Ovary (tissue), 9 donors: ENCODE measurements around the gene ANO6. TPM values are rescaled to one million over a fixed set of nuclear protein-coding genes. Genes with fewer than 3 reads are reported as not detected.

Experiments
- DNase-seq, 5 donors: peaks; one replicate each; pipeline ENCODE4 v3.0.0-alpha.2; 2019 to 2020
- H3K27ac ChIP-seq, 2 donors: fragments of 200-600 bp; one replicate each; pipeline versions ENCODE4 v1.5.1 to v1.8.0; 2019 to 2022
- H3K27me3 ChIP-seq: fragments of 200-600 bp; one replicate; pipeline ENCODE4 v1.8.0; 2022
- H3K36me3 ChIP-seq: fragments of 200-600 bp; sonication (generic); one replicate; pipeline ENCODE4 v1.5.1; 2019
- H3K4me1 ChIP-seq: one replicate; pipeline ENCODE4 v1.8.1; 2013; ENCODE audit warnings: mild to moderate bottlenecking, moderate library complexity; ENCODE audit not compliant: insufficient read depth
- H3K4me3 ChIP-seq: fragments of 200-600 bp; sonication (generic); one replicate; pipeline ENCODE4 v1.5.1; 2017
- H3K9me3 ChIP-seq, 2 donors: fragments of 200-600 bp in 1 of 2; sonication (generic) in 1 of 2; one replicate each; pipeline versions ENCODE4 v1.5.1 to v1.8.1; 2013 to 2019; ENCODE audit warnings: mild to moderate bottlenecking in 1 of 2, moderate library complexity in 1 of 2
- EP300 ChIP-seq: sonication (generic); formaldehyde crosslinking; IDR thresholded peaks from one replicate; pipeline ENCODE4 v1.6.1; 2017; ENCODE audit warnings: antibody characterized with exemption
- POLR2A ChIP-seq: fragments of 450-650 bp; IDR thresholded peaks from one replicate; pipeline ENCODE4 v1.6.1; 2017; ENCODE audit warnings: antibody characterized with exemption, mild to moderate bottlenecking, moderate library complexity
- WGBS, 3 donors: extraction: QIAGEN DNeasy Blood & Tissue Kit in 1 of 3; methylation state at CpG; one replicate each; pipeline versions ENCODE4 v1.1.5 to v1.1.7; 2013 to 2017; 5-methylcytosine and 5-hydroxymethylcytosine counted together
- intact Hi-C, 4 donors: fragments of 100-400 bp; cut with DNase I; formaldehyde crosslinking; loops; one replicate each; pipeline versions ENCODE4 v1.11.0 to v1.15.1; 2022 to 2023
- polyA plus RNA-seq, 2 donors: library from polyadenylated mRNA; stranded (reverse); fragments of 200-250 nt in 1 of 2; fragments of 350-450 nt in 1 of 2; fragmentation: Illumina TruSeq in 1 of 2; extraction: RNeasy Lipid Tissue Mini Kit (QIAGEN cat#74804) in 1 of 2; gene quantifications; one replicate each; pipeline ENCODE4 v1.2.3, GENCODE V29; 2013 to 2014
- total RNA-seq, 7 donors: library from RNA; depleted of rRNA in 2 of 7; stranded (reverse); fragments of >200 nt in 2 of 7; fragmentation: NEBNext Ultra II Directional in 3 of 7; extraction: Animal tissue kit (Norgen Biotek cat#: 25700) in 3 of 7; gene quantifications; one replicate each; pipeline versions ENCODE4 v1.1.0 to v1.2.4, GENCODE V29; 2016 to 2023
- TF ChIP-seq, protein P1 (sequence below), 3 donors: fragments of 450-650 bp in 2 of 3; fragments of 200-600 bp in 1 of 3; IDR thresholded peaks; one replicate each; pipeline versions ENCODE4 v1.5.1 to v1.8.0; 2016 to 2022; ENCODE audit warnings: antibody characterized with exemption in 3 of 3, mild to moderate bottlenecking in 1 of 3
- donor health status: DM: no; HTN: no; CAD: no; lungs with moderate emphysema.
- donor health status: DM: no; HTN: no; CAD: no.
- donor health status: Bipolar disorder and iron deficiency.
- donor health status: DM: yes; HTN: yes; CAD: no.
- donor health status: DM: no; HTN: no; CAD: no.
- donor health status: DM: yes; HTN: yes; CAD: no.

The ANO6 gene
- total and polyA plus RNA-seq, 9 donors: 38.8 to 88.5 (median 63.2) TPM

DNA sequence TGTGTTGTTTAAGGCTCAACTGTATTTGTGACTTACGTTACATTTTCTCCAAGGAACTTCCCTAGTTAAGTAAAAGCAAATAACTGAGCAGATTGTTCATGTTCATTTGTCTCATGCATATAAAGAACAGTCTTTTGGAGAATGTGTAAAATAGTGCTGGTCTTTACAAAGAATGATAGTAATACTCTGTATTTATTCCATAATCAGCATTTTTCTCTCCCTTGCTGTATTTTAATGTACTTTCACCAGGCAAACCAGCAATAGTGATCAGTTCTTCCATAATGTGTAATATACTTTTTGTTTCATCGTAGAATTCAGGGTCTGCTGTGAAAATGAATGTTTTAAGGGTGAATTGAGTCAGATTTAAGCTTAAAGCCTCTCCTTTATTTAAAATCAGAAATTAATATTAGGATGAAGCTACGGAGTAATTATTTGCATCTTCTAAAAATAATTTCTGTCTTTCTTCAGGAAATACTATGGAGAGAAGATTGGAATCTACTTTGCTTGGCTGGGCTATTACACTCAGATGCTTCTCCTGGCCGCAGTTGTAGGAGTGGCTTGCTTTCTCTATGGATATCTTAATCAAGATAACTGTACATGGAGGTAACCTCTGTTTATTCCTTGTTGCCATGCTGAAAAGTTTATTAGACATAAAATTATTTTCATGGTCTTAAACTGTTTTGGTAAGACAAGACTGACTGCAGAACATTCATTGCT lies 141.1 kb downstream of the ANO6 start:
- intact Hi-C loops: loop anchor here in 3 of 4 donors (10.0 kb wide), 2 partner anchors 52 to 368 kb away; partner anchors contain the start of gene ARID2 (in 1 of the 3)
- no peak overlapping the region for H3K4me3 ChIP-seq
- peak overlapping the region in 1 of 2 donors; percentile 49 for H3K27ac ChIP-seq
- H3K27me3 ChIP-seq: no peaks in the 10 kb centered on the region
- 45 to 52% (median 46%) methylated on average over 4 of the region's 4 CpGs for whole genome bisulfite sequencing, 3 donors
- no peak for DNase-seq
- H3K9me3 ChIP-seq: no peaks in the 10 kb centered on the region
- H3K36me3 ChIP-seq: no peaks in the 10 kb centered on the region
- TF ChIP-seq EP300 (no peak), POLR2A (no peak)
- TF ChIP-seq, protein P1, sequence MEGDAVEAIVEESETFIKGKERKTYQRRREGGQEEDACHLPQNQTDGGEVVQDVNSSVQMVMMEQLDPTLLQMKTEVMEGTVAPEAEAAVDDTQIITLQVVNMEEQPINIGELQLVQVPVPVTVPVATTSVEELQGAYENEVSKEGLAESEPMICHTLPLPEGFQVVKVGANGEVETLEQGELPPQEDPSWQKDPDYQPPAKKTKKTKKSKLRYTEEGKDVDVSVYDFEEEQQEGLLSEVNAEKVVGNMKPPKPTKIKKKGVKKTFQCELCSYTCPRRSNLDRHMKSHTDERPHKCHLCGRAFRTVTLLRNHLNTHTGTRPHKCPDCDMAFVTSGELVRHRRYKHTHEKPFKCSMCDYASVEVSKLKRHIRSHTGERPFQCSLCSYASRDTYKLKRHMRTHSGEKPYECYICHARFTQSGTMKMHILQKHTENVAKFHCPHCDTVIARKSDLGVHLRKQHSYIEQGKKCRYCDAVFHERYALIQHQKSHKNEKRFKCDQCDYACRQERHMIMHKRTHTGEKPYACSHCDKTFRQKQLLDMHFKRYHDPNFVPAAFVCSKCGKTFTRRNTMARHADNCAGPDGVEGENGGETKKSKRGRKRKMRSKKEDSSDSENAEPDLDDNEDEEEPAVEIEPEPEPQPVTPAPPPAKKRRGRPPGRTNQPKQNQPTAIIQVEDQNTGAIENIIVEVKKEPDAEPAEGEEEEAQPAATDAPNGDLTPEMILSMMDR (IDR thresholded peaks at IDR 0.05): no peak
- H3K4me1 ChIP-seq: peaks cover 20% of the 10 kb centered on the region

DNA sequence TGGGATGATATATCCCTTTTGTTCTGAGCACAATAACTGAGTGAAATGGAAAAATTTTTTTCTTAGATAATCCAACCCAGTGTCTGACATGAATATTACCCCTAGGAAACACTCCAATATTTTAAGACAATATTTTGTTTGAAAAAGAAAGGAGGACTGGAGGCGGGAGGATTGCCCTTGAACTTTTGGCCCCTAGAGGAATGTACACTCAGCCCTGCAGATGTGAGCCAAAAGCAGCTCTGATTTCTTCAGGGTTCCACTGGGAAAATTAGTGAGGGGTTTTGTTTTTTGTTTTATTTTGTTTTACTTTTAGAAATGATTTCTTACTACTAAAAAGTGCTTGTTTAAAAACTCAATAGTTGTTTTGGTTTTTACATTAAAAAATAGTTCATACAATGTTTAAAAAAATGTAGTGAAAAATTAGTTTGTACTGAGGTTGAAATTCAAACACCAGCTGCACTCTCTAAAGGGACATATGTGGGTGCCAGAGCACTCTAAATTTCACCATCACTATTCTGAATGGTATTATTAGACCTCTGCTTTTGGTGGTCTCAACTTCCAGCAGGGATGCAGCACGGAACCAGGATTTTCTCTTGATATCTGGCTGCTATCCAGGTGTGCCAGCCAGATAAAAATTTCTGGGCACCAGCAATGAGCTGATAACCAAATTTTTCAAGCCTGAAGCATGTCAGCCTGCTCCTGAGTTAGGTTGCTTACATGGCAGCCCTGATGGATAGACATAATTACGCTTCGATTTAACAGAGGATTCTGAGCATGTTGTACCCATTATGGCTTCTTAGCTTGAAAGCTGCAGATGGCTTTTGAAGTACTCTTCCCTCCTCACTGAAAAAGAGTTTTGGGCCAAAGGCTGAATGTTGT lies 141.9 kb downstream of the ANO6 start:
- no peak for TF ChIP-seq POLR2A
- TF ChIP-seq, protein P1 (IDR thresholded peaks at IDR 0.05): peak in 1 of 3 donors; percentile 8
- no peak for TF ChIP-seq EP300
- WGBS, 3 donors: 4 to 18% (median 8%) methylated on average over 4 of the region's 4 CpGs
- no peaks in the 10 kb centered on the region for H3K9me3 ChIP-seq
- no peaks in the 10 kb centered on the region for H3K27me3 ChIP-seq
- H3K4me1 ChIP-seq: peaks cover 18% of the 10 kb centered on the region
- DNase-seq: peak; percentile 75 to 84 (median 83)
- peak overlapping the region in 1 of 2 donors; percentile 46 for H3K27ac ChIP-seq
- intact Hi-C loops: loop anchor here in 3 of 4 donors (10.0 kb wide), 2 partner anchors 53 to 367 kb away; partner anchors contain the start of gene ARID2 (in 1 of the 3)
- H3K36me3 ChIP-seq: no peaks in the 10 kb centered on the region
- H3K4me3 ChIP-seq: no peak overlapping the region

DNA sequence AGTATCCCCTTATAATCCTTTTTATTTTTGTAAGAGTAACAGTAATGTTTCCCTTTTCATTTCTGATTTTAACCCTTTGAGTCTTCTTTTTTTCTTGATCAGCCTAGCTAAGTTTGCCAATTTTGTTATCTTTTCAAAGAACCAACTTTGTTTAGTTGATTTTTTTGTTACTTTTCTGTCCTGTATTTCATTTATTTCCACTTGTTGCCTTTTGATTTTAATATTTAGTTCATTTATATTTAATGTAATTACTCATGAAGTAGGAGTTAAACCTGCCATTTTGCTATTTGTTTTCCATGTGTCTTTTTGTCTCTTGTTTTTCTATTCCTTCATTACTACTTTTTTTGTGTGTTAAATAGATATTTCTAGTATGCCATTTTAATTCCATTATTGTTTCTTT lies 146.4 kb downstream of the ANO6 start:
- intact Hi-C loops: loop anchor here in 1 of 4 donors (10.0 kb wide), 1 partner anchor 87 kb away; no protein-coding TSS in a partner anchor

DNA sequence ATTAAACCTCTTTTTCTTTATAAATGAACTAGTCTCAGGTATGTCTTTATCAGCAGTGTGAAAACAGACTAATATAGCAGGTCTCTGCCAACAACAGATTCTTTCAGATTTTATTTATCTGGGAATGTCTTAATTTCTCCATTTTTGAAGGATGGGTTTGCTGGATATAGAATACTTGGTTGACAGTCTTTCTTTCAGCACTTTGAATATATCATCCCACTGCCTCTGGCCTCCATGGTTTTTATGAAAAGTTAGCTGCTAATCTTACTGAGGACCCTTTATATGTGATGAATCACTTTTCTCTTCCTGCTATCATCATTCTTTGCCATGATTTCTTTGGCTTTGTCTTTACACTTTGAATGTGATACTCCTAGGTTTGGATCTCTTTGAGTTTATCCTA lies 148.0 kb downstream of the ANO6 start:
- no peak for DNase-seq
- Histone ChIP-seq H3K27me3 (no peaks in the 10 kb centered on the region), H3K4me3 (no peak overlapping the region), H3K36me3 (no peaks in the 10 kb centered on the region), H3K4me1 (peaks cover under 1% of the 10 kb centered on the region), H3K27ac (no peak overlapping the region), H3K9me3 (peaks cover 0 to 3% of the 10 kb centered on the region in 2 donors)
- intact Hi-C loops: loop anchor here in 1 of 4 donors (10.0 kb wide), 1 partner anchor 89 kb away; no protein-coding TSS in a partner anchor
- no peak for TF ChIP-seq EP300
- TF ChIP-seq, protein P1 (IDR thresholded peaks at IDR 0.05): no peak
- TF ChIP-seq POLR2A: no peak

More for the DNA sequence above, 146.4 kb downstream of the ANO6 start:
- TF ChIP-seq, protein P1 (IDR thresholded peaks at IDR 0.05): no peak
- TF ChIP-seq EP300: no peak
- TF ChIP-seq POLR2A: no peak
- peaks cover 0 to 3% of the 10 kb centered on the region in 2 donors for H3K9me3 ChIP-seq
- no peaks in the 10 kb centered on the region for H3K36me3 ChIP-seq
- H3K27me3 ChIP-seq: no peaks in the 10 kb centered on the region
- no peak for DNase-seq
- peaks cover 6% of the 10 kb centered on the region for H3K4me1 ChIP-seq
- H3K27ac ChIP-seq: no peak overlapping the region
- H3K4me3 ChIP-seq: no peak overlapping the region
